ENCODE data around the gene HOXC13.
A peak's percentile ranks its signal among the peaks of the same experiment; 100 is the strongest.

Gene HOXC13

GRCh38 chr12:53982648-53983567, 44.3 kb downstream of the HOXC13 start:
- DNase-seq, result peak; percentile 80

GRCh38 chr12:53983568-53983949, 44.9 kb downstream of the HOXC13 start:
- peak; percentile 86 for DNase-seq

- no peak for DNase-seq
Measured at GRCh38 chr12:53983950-53984572, 45.4 kb downstream of the HOXC13 start.

- peak; percentile 87 for DNase-seq
Measured at GRCh38 chr12:53984901-53985691, 46.5 kb downstream of the HOXC13 start, which contains the start of gene HOXC10. HOXC10 (plus strand) TSS chr12:53985146; CDS start chr12:53985260, 114 bp downstream.

- peak; percentile 85 for DNase-seq
Measured at GRCh38 chr12:53985692-53985993, 47.0 kb downstream of the HOXC13 start.

- DNase-seq, result peak; percentile 88
Measured at GRCh38 chr12:53985994-53986685, 47.5 kb downstream of the HOXC13 start.

- DNase-seq, result no peak
Measured at GRCh38 chr12:53986686-53987483, 48.3 kb downstream of the HOXC13 start.

GRCh38 chr12:53987787-53988230, 49.2 kb downstream of the HOXC13 start:
- DNase-seq, result no peak

GRCh38 chr12:53988541-53989226, 50.1 kb downstream of the HOXC13 start:
- no peak for DNase-seq

- no peak for DNase-seq
Measured at GRCh38 chr12:53989227-53990113, 50.8 kb downstream of the HOXC13 start.

GRCh38 chr12:53990311-53991076, 51.9 kb downstream of the HOXC13 start:
- DNase-seq, result peak; percentile 81

- DNase-seq, result no peak
Measured at GRCh38 chr12:53991077-53991460, 52.4 kb downstream of the HOXC13 start.

GRCh38 chr12:53992377-53992889, 53.8 kb downstream of the HOXC13 start:
- no peak for DNase-seq

- DNase-seq, result no peak
Measured at GRCh38 chr12:53993162-53994008, 54.8 kb downstream of the HOXC13 start.

- no peak for DNase-seq
Measured at GRCh38 chr12:53994009-53994263, 55.3 kb downstream of the HOXC13 start.

- peak; percentile 93 for DNase-seq
Measured at GRCh38 chr12:53994264-53995001, 55.8 kb downstream of the HOXC13 start.

- DNase-seq, result no peak
Measured at GRCh38 chr12:53995002-53995377, 56.4 kb downstream of the HOXC13 start.
